ENCODE results near the gene HPS1.

DNA sequence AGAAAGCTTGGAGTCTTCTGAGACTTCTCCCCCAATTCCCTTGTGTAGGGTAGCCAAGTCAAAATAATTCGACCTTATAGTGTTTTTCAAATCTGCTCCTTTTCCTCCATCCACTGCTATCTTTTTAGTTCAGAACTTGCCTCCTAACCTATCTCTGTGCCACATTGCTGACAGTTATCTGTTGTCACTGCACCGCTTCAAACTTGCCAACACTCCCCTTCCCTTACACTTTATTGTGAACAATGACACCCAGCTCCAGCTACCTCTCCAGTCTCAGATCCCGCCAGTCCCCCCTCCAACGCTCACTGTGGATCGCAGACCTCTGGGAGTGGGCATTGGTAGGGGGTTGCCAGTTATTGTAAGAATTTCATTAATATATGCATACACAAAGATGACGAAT lies 16.3 kb upstream of the HPS1 start:
- TF ChIP-seq CTCF (IDR thresholded peaks at IDR 0.05) (no peak), REST (IDR thresholded peaks at IDR 0.05; ENCODE audit: insufficient read depth in 1 of 2, low read depth in 2 of 2, low read length in 1 of 2) (no peak), SIN3A (IDR thresholded peaks at IDR 0.05; ENCODE audit: borderline replicate concordance, insufficient read depth, low read depth, low read length) (no peak), POLR2AphosphoS5 (IDR thresholded peaks at IDR 0.05; ENCODE audit: low read depth, low read length) (no peak)

Measured in Panc1 (cell line).